Smooth muscle cell (in vitro differentiated cells): ENCODE results near the gene FBXO41. TPM values are rescaled to one million over a fixed set of nuclear protein-coding genes. Genes with fewer than 3 reads are reported as not detected.

Experiments used
- DNase-seq: peaks from one replicate; lab custom pipeline; 2025; ENCODE audit not compliant: unreplicated experiment; lab: John Stamatoyannopoulos, UW
- H2AFZ ChIP-seq: fragments of 200-600 bp; sonication (generic); 2 replicates; pipeline ENCODE4 v1.6.0; 2016; ENCODE audit warnings: antibody characterized with exemption, low read depth, mild to moderate bottlenecking
- H3F3A ChIP-seq: fragments of 200-600 bp; sonication (generic); 2 replicates; pipeline ENCODE4 v1.6.0; 2017; ENCODE audit warnings: antibody characterized with exemption, low read depth
- H3K27ac ChIP-seq: fragments of 200-600 bp; sonication (generic); 2 replicates; pipeline ENCODE4 v1.5.1; 2016; ENCODE audit warnings: low read depth, mild to moderate bottlenecking
- H3K27me3 ChIP-seq: fragments of 200-600 bp; sonication (generic); 2 replicates; pipeline ENCODE4 v1.6.1; 2016; ENCODE audit warnings: low read depth, mild to moderate bottlenecking
- H3K36me3 ChIP-seq: fragments of 200-600 bp; sonication (generic); 2 replicates; pipeline ENCODE4 v1.5.1; 2016; ENCODE audit warnings: low read depth
- H3K4me1 ChIP-seq: fragments of 200-600 bp; sonication (generic); 2 replicates; pipeline ENCODE4 v1.5.1; 2016; ENCODE audit warnings: low read depth
- H3K4me2 ChIP-seq: fragments of 200-600 bp; sonication (generic); 2 replicates; pipeline ENCODE4 v1.6.0; 2016; ENCODE audit warnings: mild to moderate bottlenecking
- H3K4me3 ChIP-seq: fragments of 200-600 bp; sonication (generic); 2 replicates; pipeline ENCODE4 v1.5.1; 2016; ENCODE audit warnings: mild to moderate bottlenecking
- H3K79me2 ChIP-seq: fragments of 200-600 bp; sonication (generic); 2 replicates; pipeline ENCODE4 v1.6.0; 2016; ENCODE audit warnings: low read depth, mild to moderate bottlenecking
- H3K9ac ChIP-seq: fragments of 200-600 bp; sonication (generic); 2 replicates; pipeline ENCODE4 v1.6.0; 2016; ENCODE audit warnings: low read depth
- H3K9me3 ChIP-seq: fragments of 200-600 bp; sonication (generic); replicated peaks from 2 replicates; pipeline ENCODE4 v1.5.1; 2016; ENCODE audit warnings: low read depth
- H4K20me1 ChIP-seq: fragments of 200-600 bp; sonication (generic); 2 replicates; pipeline ENCODE4 v1.6.0; 2016; ENCODE audit warnings: low read depth
- WGBS: methylation state at CpG from one replicate; pipeline ENCODE4 v1.1.7; 2016; ENCODE audit warnings: low lambda C conversion rate; 5-methylcytosine and 5-hydroxymethylcytosine counted together
- polyA plus RNA-seq: library from polyadenylated mRNA; unstranded; fragments of >200 nt; fragmentation: Nextera tagmentation; extraction: Ambion mirVana; gene quantifications from 2 replicates; pipeline ENCODE4 v1.2.1, GENCODE V29; 2016
- total RNA-seq: library from RNA; depleted of rRNA; stranded (reverse); fragments of >200 nt; gene quantifications from 2 replicates; pipeline ENCODE4 v1.2.3, GENCODE V29; 2014
- TF ChIP-seq, protein P1 (sequence below): fragments of 200-600 bp; sonication (generic); IDR thresholded peaks from 2 replicates; pipeline ENCODE4 v1.5.1; 2017; ENCODE audit warnings: borderline replicate concordance, mild to moderate bottlenecking, antibody characterized with exemption; ENCODE audit not compliant: insufficient read depth, poor library complexity, severe bottlenecking

The FBXO41 gene
- total and polyA plus RNA-seq, 2 experiments from 2014 or later: 1.00 to 1.2 TPM

DNA sequence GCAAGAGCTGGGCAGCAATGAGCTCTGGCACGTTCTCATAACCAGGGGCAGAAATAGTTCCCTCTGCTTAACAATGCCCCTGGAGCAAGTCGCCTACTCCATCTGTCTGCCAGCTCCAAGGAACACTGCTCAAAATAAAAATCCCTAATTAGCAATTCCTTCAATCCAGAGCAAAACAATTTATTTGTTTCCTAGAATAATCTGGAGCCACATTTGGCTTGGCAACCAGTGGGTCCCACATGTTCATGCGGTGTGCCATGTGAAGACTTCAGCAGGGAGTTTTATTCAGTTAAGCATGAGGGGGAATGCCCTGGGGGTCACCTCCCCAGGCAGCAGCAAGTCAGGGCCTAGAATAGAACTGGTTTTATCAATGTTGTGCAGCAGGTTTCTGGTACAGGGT, 16.6 kb upstream of the FBXO41 start:
- 75% methylated on average over 3 of the region's 3 CpGs for WGBS
- H2AFZ ChIP-seq: no peak overlapping the region
- H3K27ac ChIP-seq: no peak overlapping the region
- H3K4me2 ChIP-seq: no peak overlapping the region
- peaks cover 73% of the 10 kb centered on the region for H3K27me3 ChIP-seq
- no peak overlapping the region for H3K9ac ChIP-seq
- H3K9me3 ChIP-seq: no peaks in the 10 kb centered on the region
- no peaks in the 10 kb centered on the region for H3K36me3 ChIP-seq
- DNase-seq: no peak
- no peaks in the 10 kb centered on the region for H4K20me1 ChIP-seq
- no peaks in the 10 kb centered on the region for H3K4me1 ChIP-seq
- no peaks in the 10 kb centered on the region for H3K79me2 ChIP-seq
- no peaks in the 10 kb centered on the region for H3F3A ChIP-seq
- TF ChIP-seq, protein P1, sequence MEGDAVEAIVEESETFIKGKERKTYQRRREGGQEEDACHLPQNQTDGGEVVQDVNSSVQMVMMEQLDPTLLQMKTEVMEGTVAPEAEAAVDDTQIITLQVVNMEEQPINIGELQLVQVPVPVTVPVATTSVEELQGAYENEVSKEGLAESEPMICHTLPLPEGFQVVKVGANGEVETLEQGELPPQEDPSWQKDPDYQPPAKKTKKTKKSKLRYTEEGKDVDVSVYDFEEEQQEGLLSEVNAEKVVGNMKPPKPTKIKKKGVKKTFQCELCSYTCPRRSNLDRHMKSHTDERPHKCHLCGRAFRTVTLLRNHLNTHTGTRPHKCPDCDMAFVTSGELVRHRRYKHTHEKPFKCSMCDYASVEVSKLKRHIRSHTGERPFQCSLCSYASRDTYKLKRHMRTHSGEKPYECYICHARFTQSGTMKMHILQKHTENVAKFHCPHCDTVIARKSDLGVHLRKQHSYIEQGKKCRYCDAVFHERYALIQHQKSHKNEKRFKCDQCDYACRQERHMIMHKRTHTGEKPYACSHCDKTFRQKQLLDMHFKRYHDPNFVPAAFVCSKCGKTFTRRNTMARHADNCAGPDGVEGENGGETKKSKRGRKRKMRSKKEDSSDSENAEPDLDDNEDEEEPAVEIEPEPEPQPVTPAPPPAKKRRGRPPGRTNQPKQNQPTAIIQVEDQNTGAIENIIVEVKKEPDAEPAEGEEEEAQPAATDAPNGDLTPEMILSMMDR: no peak
- H3K4me3 ChIP-seq: no peak overlapping the region

DNA sequence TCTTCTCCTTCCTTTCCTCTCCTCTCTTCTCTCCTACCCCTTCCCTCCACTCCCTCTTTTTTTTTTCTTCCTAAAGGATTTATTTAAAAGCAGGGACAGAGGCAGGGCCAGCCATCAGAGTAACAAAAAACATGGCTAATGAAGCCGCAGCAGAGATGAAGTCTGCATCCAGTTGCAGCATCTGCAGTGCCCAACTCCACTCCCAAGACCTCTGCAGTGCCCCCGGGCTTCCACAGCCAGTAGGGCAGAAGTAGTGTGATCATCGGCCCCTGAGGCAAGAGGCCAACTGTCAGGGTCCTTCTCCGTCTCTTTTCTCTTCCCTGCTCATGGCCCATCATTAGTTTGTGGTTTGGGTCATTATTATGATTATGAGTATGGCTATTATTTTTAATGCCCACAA, 13.3 kb upstream of the FBXO41 start:
- H3K9me3 ChIP-seq: no peaks in the 10 kb centered on the region
- no peaks in the 10 kb centered on the region for H3K79me2 ChIP-seq
- H3K4me2 ChIP-seq: no peak overlapping the region
- no peak overlapping the region for H3K9ac ChIP-seq
- no peaks in the 10 kb centered on the region for H3K4me1 ChIP-seq
- H3K27ac ChIP-seq: no peak overlapping the region
- no peak for DNase-seq
- H3K27me3 ChIP-seq: peaks cover 90% of the 10 kb centered on the region
- H3K4me3 ChIP-seq: no peak overlapping the region
- H4K20me1 ChIP-seq: no peaks in the 10 kb centered on the region
- TF ChIP-seq, protein P1: no peak
- WGBS: 67% methylated on average over 4 of the region's 4 CpGs
- H3K36me3 ChIP-seq: no peaks in the 10 kb centered on the region
- H2AFZ ChIP-seq: no peak overlapping the region
- H3F3A ChIP-seq: no peaks in the 10 kb centered on the region

DNA sequence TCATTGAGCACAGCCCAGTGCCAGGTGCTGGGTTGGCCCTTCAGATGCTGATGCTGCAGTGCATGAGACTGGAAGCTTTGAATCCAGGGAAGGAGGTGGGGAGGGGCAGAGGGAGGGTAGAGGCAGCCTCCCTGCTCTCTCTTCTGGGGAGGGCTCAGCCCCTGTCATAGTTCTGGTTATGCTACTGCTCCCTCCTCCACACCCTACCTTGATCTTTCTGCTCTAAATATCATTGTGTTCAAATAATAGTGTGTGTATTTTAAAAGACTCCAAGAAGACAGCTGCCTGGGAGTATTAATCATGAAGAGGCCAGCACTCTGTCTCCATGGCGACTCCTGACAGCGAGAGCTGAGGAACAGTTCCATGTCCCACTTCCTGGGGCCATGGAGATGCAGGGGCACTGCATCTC, 12.9 kb upstream of the FBXO41 start:
- WGBS: 35% methylated on average over 2 of the region's 2 CpGs
- Histone ChIP-seq H3K27ac (no peak overlapping the region), H3K27me3 (peaks cover 90% of the 10 kb centered on the region), H3K4me3 (no peak overlapping the region), H3K4me2 (no peak overlapping the region), H3K9ac (no peak overlapping the region), H2AFZ (no peak overlapping the region), H3F3A (no peaks in the 10 kb centered on the region), H3K36me3 (no peaks in the 10 kb centered on the region), H4K20me1 (no peaks in the 10 kb centered on the region), H3K79me2 (no peaks in the 10 kb centered on the region), H3K9me3 (no peaks in the 10 kb centered on the region), H3K4me1 (no peaks in the 10 kb centered on the region)
- DNase-seq: no peak
- TF ChIP-seq, protein P1: no peak

DNA sequence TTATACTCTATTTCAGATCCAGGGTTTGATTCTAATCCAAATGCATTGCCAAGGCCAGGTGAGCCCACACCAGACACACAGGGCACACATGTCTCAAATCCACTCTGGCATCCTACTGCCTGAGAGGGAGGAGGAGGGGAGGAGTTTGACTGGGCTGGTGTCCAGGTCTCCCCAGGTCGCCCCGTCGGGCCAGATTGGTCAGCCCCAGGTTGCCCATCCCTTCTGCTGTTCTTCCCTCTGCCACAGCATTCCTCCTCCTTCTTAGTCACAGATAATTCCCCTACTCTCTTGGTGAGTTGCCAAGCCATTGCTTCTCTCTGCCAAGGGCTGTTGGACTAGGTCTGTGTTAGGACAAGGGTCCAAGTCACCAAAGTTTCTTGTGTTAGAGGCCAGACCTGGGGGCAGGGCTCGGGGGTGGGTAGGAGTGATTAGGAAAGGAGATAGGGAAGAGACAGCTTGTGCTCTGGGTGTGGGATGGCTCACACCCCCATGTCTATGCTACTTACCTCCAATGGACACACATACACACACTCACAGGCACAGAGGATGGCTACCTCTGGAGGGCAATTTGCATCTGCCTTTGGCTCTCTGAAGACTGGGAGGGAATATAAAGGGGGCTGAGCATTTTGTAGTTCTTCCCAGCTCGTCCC, 11.6 kb upstream of the FBXO41 start:
- no peak overlapping the region for H3K4me3 ChIP-seq
- TF ChIP-seq, protein P1: no peak
- DNase-seq: no peak
- no peaks in the 10 kb centered on the region for H3K4me1 ChIP-seq
- H3K27me3 ChIP-seq: peaks cover 96% of the 10 kb centered on the region
- no peaks in the 10 kb centered on the region for H3K79me2 ChIP-seq
- no peak overlapping the region for H3K27ac ChIP-seq
- H2AFZ ChIP-seq: no peak overlapping the region
- no peaks in the 10 kb centered on the region for H4K20me1 ChIP-seq
- no peaks in the 10 kb centered on the region for H3F3A ChIP-seq
- 55% methylated on average over 5 of the region's 5 CpGs for WGBS
- no peak overlapping the region for H3K9ac ChIP-seq
- no peaks in the 10 kb centered on the region for H3K36me3 ChIP-seq
- H3K4me2 ChIP-seq: no peak overlapping the region
- no peaks in the 10 kb centered on the region for H3K9me3 ChIP-seq
